ENCODE measurements around the gene MAD1L1.

The MAD1L1 gene

GRCh38 chr7:2257651-2258050, 24.9 kb upstream of the MAD1L1 start:
- no peak for FAIRE-seq

- no peak for FAIRE-seq
Measured at GRCh38 chr7:2257046-2257551, 24.4 kb upstream of the MAD1L1 start.

DNA sequence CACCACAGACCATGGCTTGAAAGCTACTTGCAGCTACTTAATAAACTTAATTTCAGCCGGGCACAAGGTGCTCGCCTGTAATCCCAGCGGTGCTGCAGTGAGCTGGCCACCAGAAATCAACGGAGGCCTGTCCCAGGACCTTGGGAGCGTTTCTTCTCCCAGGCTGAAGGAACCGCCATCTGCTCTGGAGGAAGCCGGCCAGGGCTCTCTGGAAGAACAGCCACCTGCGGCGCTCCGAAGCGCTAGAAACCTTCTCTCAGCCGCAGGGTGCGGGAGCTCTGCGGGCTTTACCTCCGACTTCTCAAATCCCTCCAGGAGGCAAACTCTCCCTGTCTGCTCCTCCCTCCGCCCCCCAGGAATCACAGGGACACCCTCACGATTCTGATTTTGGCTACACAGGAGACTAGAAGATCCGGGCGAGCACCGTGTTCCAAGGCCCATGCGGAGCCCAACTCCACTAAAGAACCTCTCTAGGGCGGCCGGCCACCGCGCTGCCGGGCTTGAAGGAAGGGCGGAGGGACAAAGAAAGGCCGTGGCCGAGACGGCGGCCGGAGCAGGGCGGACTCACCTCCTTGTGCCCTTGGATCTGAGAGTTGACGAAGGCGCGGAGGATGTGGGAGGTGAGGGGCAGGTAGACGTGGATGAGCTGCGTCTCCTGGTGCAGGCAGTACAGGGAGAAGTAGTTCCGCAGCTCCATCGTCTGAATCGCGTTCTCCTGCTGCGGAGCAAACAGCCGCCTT, 23.7 kb upstream of the MAD1L1 start:
- no peak for FAIRE-seq

GRCh38 chr7:2255145-2256139, 22.7 kb upstream of the MAD1L1 start:
- FAIRE-seq: no peak

- no peak for FAIRE-seq
Measured at GRCh38 chr7:2254429-2255144, 21.8 kb upstream of the MAD1L1 start.

GRCh38 chr7:2253525-2254244, 20.9 kb upstream of the MAD1L1 start:
- FAIRE-seq: no peak

DNA sequence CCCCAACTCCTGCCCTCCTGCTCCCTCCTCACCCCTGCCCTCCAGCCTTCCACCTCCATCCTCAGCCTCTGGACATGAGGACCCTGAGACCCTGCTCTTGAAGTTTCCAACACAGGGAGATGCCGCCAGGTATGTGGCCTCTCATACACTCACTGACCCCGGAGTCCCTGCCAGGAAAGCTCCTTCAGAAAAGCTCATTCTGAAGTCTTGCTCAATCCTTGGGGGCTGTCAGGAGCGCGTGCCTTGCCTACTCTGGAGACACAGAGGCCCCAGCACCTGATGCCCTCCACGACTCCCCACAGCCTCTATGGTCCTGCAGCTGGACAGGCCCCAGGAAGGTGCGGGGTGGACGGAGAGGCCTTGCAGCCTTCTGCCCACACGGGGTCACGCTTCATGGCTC, 20.3 kb upstream of the MAD1L1 start:
- no peak for FAIRE-seq

- FAIRE-seq: no peak
Measured at GRCh38 chr7:2251841-2252771, 19.4 kb upstream of the MAD1L1 start.

- FAIRE-seq: no peak
Measured at GRCh38 chr7:2251381-2251780, 18.6 kb upstream of the MAD1L1 start.

DNA sequence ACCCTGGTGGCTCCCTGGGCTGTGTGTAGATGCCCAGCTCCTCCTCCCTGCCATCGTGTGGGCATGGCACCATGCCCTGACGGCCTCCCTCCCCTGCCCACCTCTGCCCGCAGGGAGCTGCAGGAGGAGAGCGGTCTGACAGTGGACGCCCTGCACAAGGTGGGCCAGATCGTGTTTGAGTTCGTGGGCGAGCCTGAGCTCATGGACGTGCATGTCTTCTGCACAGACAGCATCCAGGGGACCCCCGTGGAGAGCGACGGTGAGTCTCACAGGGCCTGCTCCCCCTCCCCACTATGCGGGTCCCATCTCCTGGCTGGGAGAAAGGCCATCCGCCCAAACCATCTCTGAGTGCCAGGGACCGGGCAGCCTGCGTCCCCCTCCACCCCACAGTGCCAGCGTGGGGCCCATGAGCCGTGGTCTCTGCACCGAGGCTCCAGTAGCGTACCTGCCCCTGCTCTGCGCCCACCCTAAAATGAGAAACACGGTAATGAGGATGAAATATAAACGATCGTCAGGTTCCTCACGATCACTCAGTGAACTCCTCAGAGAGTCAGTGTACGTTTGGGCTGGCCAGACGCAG, 17.1 kb upstream of the MAD1L1 start:
- no peak for FAIRE-seq

- peak; percentile 43 for FAIRE-seq
Measured at GRCh38 chr7:2248984-2249694, 16.4 kb upstream of the MAD1L1 start.

- no peak for FAIRE-seq
Measured at GRCh38 chr7:2247141-2247995, 14.6 kb upstream of the MAD1L1 start.

DNA sequence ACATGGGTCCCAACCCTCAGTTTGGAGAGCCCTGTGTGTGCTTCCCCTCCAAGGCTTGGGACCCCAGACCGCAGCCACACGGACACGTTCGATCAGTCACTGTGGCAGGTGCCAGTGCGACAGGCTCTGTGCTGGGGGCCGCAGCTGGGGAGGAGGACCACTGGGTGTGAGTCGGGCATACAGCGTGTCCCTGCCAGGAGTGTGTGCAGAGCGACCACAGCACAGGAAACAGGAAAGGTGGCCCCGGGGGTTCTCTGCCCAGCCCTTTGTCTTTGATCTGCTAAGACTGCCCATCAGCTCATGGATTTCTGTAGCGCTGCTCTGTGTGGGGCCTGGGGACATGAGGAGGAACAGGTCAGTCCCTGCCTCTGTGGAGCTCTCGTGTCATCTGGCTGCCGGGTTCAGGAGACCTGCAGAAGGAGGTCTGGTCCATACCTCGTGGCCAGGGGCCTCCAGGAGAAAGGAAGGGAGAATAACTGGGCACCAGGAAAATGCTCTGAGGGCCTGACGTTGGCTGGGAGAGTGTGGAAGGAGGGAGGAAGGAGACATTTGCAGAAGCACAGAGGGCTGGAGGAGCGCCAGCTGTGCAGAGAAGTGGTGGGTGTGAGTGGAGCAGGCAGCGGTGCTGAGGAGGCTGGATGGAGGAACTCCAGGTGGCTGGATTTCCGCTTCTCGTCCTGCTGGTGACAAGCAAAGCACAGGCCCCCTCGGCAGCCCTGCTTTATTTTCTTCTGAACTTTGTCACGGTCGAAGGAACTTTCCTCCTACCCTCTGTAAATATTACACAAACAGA, 13.3 kb upstream of the MAD1L1 start:
- no peak for FAIRE-seq

- no peak for FAIRE-seq
Measured at GRCh38 chr7:2244404-2244995, 11.8 kb upstream of the MAD1L1 start.

- FAIRE-seq: no peak
Measured at GRCh38 chr7:2243458-2243857, 10.7 kb upstream of the MAD1L1 start.

- FAIRE-seq: no peak
Measured at GRCh38 chr7:2242541-2243429, 10.0 kb upstream of the MAD1L1 start.

Data from endometrium (tissue), 2 donors.